Measurements from ENCODE around the gene SMIM21.

Gene SMIM21

GRCh38 chr18:75454022-75454795 is 26.7 kb upstream of the SMIM21 start:
- POLR2A ChIA-PET (ENCODE audit: low non-redundant PET) = no interaction called here
- no peak overlapping the region for H3K27ac ChIP-seq
- TF ChIP-seq CTCF (conservative IDR thresholded peaks at IDR 0.05; ENCODE audit: low read depth) = no peak
- no peak for DNase-seq (ENCODE audit: low spot score)
- CTCF ChIA-PET = no interaction called here

- no peak overlapping the region for H3K27ac ChIP-seq
- ChIA-PET CTCF (no interaction called here), POLR2A (ENCODE audit: low non-redundant PET) (no interaction called here)
- DNase-seq (ENCODE audit: low spot score) = no peak
- TF ChIP-seq CTCF (conservative IDR thresholded peaks at IDR 0.05; ENCODE audit: low read depth) = no peak
Measured at GRCh38 chr18:75450906-75451305, 23.4 kb upstream of the SMIM21 start.

- ChIA-PET CTCF (no interaction called here), POLR2A (ENCODE audit: low non-redundant PET) (no interaction called here)
- DNase-seq (ENCODE audit: low spot score) = no peak
- TF ChIP-seq CTCF (conservative IDR thresholded peaks at IDR 0.05; ENCODE audit: low read depth) = no peak
- H3K27ac ChIP-seq = no peak overlapping the region
Measured at GRCh38 chr18:75441896-75442295, 14.4 kb upstream of the SMIM21 start.

- TF ChIP-seq CTCF (conservative IDR thresholded peaks at IDR 0.05; ENCODE audit: low read depth) = no peak
- CTCF ChIA-PET = no interaction called here
- no peak for DNase-seq (ENCODE audit: low spot score)
- POLR2A ChIA-PET (ENCODE audit: low non-redundant PET) = no interaction called here
- no peak overlapping the region for H3K27ac ChIP-seq
Measured at GRCh38 chr18:75439348-75439747, 11.8 kb upstream of the SMIM21 start.

GRCh38 chr18:75438891-75439290 is 11.4 kb upstream of the SMIM21 start:
- ChIA-PET POLR2A (ENCODE audit: low non-redundant PET) (no interaction called here), CTCF (no interaction called here)
- no peak for TF ChIP-seq CTCF (conservative IDR thresholded peaks at IDR 0.05; ENCODE audit: low read depth)
- H3K27ac ChIP-seq = no peak overlapping the region
- no peak for DNase-seq (ENCODE audit: low spot score)

GRCh38 chr18:75437979-75438378 is 10.5 kb upstream of the SMIM21 start:
- ChIA-PET POLR2A (ENCODE audit: low non-redundant PET) (no interaction called here), CTCF (no interaction called here)
- H3K27ac ChIP-seq = no peak overlapping the region
- TF ChIP-seq CTCF (conservative IDR thresholded peaks at IDR 0.05; ENCODE audit: low read depth) = no peak
- DNase-seq (ENCODE audit: low spot score) = no peak
